HG03354 (cell line): ENCODE measurements around the gene CREB5.

Experiments
- ATAC-seq: cut with Tn5 transposase; IDR thresholded peaks from one replicate; pipeline ENCODE4 v1.9.1; 2021; ENCODE audit warnings: mild to moderate bottlenecking; ENCODE audit not compliant: unreplicated experiment, poor library complexity, severe bottlenecking

CREB5 gene

GRCh38 chr7:28850699-28851098, 438.4 kb downstream of the CREB5 start:
- ATAC-seq = no peak

- no peak for ATAC-seq
Observed at GRCh38 chr7:28853150-28853549, 440.8 kb downstream of the CREB5 start.

- peak; percentile 99 for ATAC-seq
Observed at GRCh38 chr7:28853834-28854749, 441.8 kb downstream of the CREB5 start.

GRCh38 chr7:28854750-28855074, 442.4 kb downstream of the CREB5 start:
- ATAC-seq = no peak

- no peak for ATAC-seq
Observed at GRCh38 chr7:28855538-28856217, 443.4 kb downstream of the CREB5 start.

GRCh38 chr7:28856656-28857055, 444.3 kb downstream of the CREB5 start:
- no peak for ATAC-seq

- no peak for ATAC-seq
Observed at GRCh38 chr7:28858206-28858605, 445.9 kb downstream of the CREB5 start.

- no peak for ATAC-seq
Observed at GRCh38 chr7:28858895-28859294, 446.6 kb downstream of the CREB5 start.

GRCh38 chr7:28861825-28862224, 449.5 kb downstream of the CREB5 start:
- no peak for ATAC-seq

GRCh38 chr7:28862595-28863272, 450.4 kb downstream of the CREB5 start:
- ATAC-seq = no peak

- no peak for ATAC-seq
Observed at GRCh38 chr7:28865601-28866144, 453.4 kb downstream of the CREB5 start.

- no peak for ATAC-seq
Observed at GRCh38 chr7:28868712-28869111, 456.4 kb downstream of the CREB5 start.

- no peak for ATAC-seq
Observed at GRCh38 chr7:28871077-28871476, 458.8 kb downstream of the CREB5 start.

GRCh38 chr7:28871631-28872030, 459.3 kb downstream of the CREB5 start:
- no peak for ATAC-seq

GRCh38 chr7:28872226-28872625, 459.9 kb downstream of the CREB5 start:
- no peak for ATAC-seq

- ATAC-seq = no peak
Observed at GRCh38 chr7:28873365-28873764, 461.0 kb downstream of the CREB5 start.

GRCh38 chr7:28874001-28874400, 461.7 kb downstream of the CREB5 start:
- ATAC-seq = no peak
